Vagina (tissue), 2 donors: ENCODE measurements around the gene CTAGE4.
"Not testable (repeated sequence)": the region's sequence is repeated elsewhere in the genome, so short reads cannot be mapped to it uniquely, and the experiment has no call there.

Experiments
- POLR2A ChIP-seq, 2 donors: fragments of 450-650 bp; IDR thresholded peaks; one replicate each; pipeline ENCODE4 v1.6.1; 2017; ENCODE audit warnings: antibody characterized with exemption in 2 of 2, mild to moderate bottlenecking in 2 of 2, moderate library complexity in 2 of 2
- POLR2AphosphoS5 ChIP-seq, 2 donors: sonication (generic); formaldehyde crosslinking; IDR thresholded peaks; one replicate each; pipeline ENCODE4 v1.9.0; 2017; ENCODE audit warnings: antibody characterized with exemption in 2 of 2, mild to moderate bottlenecking in 2 of 2, low read depth in 1 of 2; ENCODE audit not compliant: insufficient read depth in 1 of 2
- TF ChIP-seq, protein P1 (sequence below), 3 experiments: fragments of 450-650 bp in 2 of 3; fragments of 200-600 bp in 1 of 3; sonication (generic) in 1 of 3; IDR thresholded peaks; one replicate each; pipeline ENCODE4 v1.5.1; 2017 to 2019; ENCODE audit warnings: antibody characterized with exemption in 3 of 3, mild to moderate bottlenecking in 2 of 3, moderate library complexity in 2 of 3

DNA sequence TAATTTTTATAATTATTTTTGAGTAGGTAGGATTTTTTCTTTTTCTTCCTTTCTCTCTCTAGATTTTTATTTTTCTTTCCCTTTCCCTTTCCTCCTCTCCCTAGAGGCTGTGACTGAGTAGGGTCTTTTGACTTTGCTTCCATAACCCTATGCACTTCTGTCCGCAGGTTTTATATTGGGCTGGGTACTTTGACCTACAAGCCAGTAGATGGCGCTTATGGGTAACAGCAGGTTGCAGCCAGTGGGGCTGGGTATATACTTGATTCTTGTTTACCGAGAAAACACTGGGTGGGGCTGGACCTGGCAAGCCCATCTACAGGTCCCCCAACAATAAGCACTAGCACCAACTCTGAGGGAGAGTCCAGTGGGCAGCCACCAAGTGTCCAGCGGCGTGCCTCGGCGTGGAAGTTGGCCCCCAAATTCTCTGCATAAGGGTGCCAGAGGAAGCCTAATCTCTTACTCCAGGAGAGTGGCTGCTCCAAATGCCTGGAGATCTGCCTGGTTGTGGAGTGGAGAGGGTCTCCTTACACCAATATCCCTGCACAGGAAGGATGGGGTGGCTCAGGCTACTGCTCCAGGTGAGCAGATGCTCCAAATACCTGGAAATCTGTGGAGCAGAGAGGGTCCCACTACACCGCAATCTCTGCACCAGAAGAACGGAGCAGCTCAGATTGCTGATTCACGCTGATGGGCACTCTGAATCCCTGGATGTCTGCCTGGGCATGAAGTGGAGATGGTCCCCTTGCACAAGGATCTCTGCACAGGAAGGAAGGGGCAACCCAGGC lies 4.7 kb upstream of the CTAGE4 start:
- TF ChIP-seq, protein P1, sequence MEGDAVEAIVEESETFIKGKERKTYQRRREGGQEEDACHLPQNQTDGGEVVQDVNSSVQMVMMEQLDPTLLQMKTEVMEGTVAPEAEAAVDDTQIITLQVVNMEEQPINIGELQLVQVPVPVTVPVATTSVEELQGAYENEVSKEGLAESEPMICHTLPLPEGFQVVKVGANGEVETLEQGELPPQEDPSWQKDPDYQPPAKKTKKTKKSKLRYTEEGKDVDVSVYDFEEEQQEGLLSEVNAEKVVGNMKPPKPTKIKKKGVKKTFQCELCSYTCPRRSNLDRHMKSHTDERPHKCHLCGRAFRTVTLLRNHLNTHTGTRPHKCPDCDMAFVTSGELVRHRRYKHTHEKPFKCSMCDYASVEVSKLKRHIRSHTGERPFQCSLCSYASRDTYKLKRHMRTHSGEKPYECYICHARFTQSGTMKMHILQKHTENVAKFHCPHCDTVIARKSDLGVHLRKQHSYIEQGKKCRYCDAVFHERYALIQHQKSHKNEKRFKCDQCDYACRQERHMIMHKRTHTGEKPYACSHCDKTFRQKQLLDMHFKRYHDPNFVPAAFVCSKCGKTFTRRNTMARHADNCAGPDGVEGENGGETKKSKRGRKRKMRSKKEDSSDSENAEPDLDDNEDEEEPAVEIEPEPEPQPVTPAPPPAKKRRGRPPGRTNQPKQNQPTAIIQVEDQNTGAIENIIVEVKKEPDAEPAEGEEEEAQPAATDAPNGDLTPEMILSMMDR (IDR thresholded peaks at IDR 0.05): peak in 2 of 3 experiments; percentile 16 to 19
- TF ChIP-seq POLR2A (IDR thresholded peaks at IDR 0.05); POLR2AphosphoS5 (IDR thresholded peaks at IDR 0.05; ENCODE audit: insufficient read depth in 1 of 2, low read depth in 1 of 2): not testable (repeated sequence)
